AG04450 (cell line): ENCODE data around the gene RPS16. TPM values are rescaled to one million over a fixed set of nuclear protein-coding genes. Genes with fewer than 3 reads are reported as not detected.

ENCODE experiments used
- CTCF ChIA-PET: fragments of 300-600, 350-600 bp; formaldehyde crosslinking; extraction: SDS; loops from one replicate; lab custom pipeline; 2022; ENCODE audit warnings: antibody characterized with exemption, inconsistent platforms; lab: Charles Lee
- POLR2A ChIA-PET: fragments of 350-600 bp; formaldehyde crosslinking; extraction: SDS; loops from one replicate; lab custom pipeline; 2021; ENCODE audit warnings: antibody characterized with exemption, inconsistent platforms; lab: Yijun Ruan, JAX
- DNase-seq: peaks from one replicate; pipeline ENCODE4 v3.0.0-alpha.2; 2011; ENCODE audit warnings: low read depth, low spot score
- H3K27ac ChIP-seq: one replicate; pipeline ENCODE4 v1.5.1; 2012; ENCODE audit warnings: low read depth, low read length, control low read depth
- H3K27me3 ChIP-seq: one replicate; pipeline ENCODE4 v1.6.0; 2012; ENCODE audit warnings: low read length; ENCODE audit not compliant: control insufficient read depth, insufficient read depth
- H3K4me3 ChIP-seq: 2 replicates; pipeline ENCODE4 v1.5.1; 2011; ENCODE audit warnings: mild to moderate bottlenecking, low read depth, low read length, control low read depth
- H3K9me3 ChIP-seq: 2 replicates; pipeline ENCODE4 v1.5.1; 2012; ENCODE audit warnings: low read length; ENCODE audit not compliant: control insufficient read depth, insufficient read depth
- polyA plus RNA-seq: library from polyadenylated mRNA; depleted of rRNA; stranded (reverse); fragments of >200 nt; gene quantifications from 2 replicates; pipeline ENCODE4 v1.2.3, GENCODE V29; 2011
- TF ChIP-seq, protein P1 (sequence below): IDR thresholded peaks from 2 replicates; pipeline ENCODE4 v1.5.1; 2011; ENCODE audit warnings: low read depth, low read length, control low read depth, inconsistent platforms

The RPS16 gene
- polyA plus RNA-seq, 1 experiment = 1,488 TPM

GRCh38 chr19:39417463-39418181 lies 18.1 kb downstream of the RPS16 start:
- POLR2A ChIA-PET = interaction anchor here (0.6 to 4.5 kb wide), 2 partner anchors 12 to 18 kb away, joined by 4 to 44 read pairs; partner anchors contain the start of gene RPS16

GRCh38 chr19:39416152-39417120 lies 19.3 kb downstream of the RPS16 start:
- ChIA-PET CTCF (interaction anchor here (1.5 kb wide), 1 partner anchor 19 kb away, joined by 5 read pairs; the partner anchor contains the start of gene RPS16), POLR2A (interaction anchor here (4.5 kb wide), 1 partner anchor 19 kb away, joined by 44 read pairs; the partner anchor contains the start of gene RPS16)
- DNase-seq = no peak

More at GRCh38 chr19:39417463-39418181, 18.1 kb downstream of the RPS16 start:
- Histone ChIP-seq H3K4me3 (no peak overlapping the region), H3K9me3 (no peaks in the 10 kb centered on the region; the same call in 1 of the 2 replicates), H3K27me3 (no peaks in the 10 kb centered on the region), H3K27ac (no peak overlapping the region)
- DNase-seq = no peak
- TF ChIP-seq, protein P1, sequence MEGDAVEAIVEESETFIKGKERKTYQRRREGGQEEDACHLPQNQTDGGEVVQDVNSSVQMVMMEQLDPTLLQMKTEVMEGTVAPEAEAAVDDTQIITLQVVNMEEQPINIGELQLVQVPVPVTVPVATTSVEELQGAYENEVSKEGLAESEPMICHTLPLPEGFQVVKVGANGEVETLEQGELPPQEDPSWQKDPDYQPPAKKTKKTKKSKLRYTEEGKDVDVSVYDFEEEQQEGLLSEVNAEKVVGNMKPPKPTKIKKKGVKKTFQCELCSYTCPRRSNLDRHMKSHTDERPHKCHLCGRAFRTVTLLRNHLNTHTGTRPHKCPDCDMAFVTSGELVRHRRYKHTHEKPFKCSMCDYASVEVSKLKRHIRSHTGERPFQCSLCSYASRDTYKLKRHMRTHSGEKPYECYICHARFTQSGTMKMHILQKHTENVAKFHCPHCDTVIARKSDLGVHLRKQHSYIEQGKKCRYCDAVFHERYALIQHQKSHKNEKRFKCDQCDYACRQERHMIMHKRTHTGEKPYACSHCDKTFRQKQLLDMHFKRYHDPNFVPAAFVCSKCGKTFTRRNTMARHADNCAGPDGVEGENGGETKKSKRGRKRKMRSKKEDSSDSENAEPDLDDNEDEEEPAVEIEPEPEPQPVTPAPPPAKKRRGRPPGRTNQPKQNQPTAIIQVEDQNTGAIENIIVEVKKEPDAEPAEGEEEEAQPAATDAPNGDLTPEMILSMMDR = no peak
- CTCF ChIA-PET = interaction anchor here (1.2 kb wide), 1 partner anchor 18 kb away, joined by 3 read pairs; the partner anchor contains the start of gene RPS16

DNA sequence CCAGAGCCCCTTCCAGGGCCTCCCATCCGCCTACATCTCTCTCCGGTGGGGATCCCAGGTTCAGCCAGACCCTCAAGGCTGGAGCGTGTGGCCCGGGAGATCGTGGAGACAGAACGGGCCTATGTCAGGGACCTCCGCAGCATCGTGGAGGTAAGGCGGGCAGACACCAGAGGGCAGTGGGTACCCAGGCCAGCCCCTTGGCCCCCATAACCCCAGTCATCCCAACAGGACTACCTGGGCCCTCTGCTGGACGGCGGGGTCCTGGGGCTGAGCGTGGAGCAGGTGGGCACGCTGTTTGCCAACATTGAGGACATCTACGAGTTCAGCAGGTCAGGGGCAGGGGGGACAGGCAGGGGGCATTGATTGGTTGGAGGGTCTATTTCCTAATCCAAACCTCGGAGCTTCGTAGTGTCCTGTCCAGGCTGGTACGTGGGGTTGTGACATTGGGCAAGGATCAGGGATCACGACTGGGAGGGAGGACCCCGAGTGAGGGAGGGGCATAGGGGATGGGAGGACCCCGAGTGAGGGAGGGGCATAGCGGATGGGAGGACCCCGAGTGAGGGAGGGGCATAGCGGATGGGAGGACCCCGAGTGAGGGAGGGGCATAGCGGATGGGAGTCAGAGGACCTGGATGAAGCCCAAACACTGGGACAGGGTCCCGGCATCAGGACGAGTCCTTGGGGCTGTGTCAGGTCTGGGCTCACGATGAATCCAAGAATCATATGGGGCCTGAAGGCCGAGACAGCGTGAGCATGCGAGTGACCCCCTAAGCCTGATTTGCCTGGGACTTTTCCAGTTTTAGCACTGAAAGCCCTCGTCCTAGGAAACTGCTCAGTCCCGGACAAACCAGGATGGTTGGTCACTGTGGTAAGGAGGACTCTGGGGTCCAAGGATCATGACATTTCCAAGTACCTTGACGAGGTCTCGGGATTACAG lies 20.4 kb downstream of the RPS16 start:
- POLR2A ChIA-PET = interaction anchor here (0.9 to 4.5 kb wide), 3 partner anchors 17 to 30 kb away, joined by 3 to 44 read pairs (median 8); partner anchors contain the start of genes RPS16 and SUPT5H
- H3K27me3 ChIP-seq = no peaks in the 10 kb centered on the region
- H3K27ac ChIP-seq = peak overlapping the region; percentile 39
- TF ChIP-seq, protein P1 = 0 out of 2 replicates have a peak, but pooled peaks have one; percentile 4
- H3K4me3 ChIP-seq = peak overlapping the region; percentile 84
- H3K9me3 ChIP-seq = no peaks in the 10 kb centered on the region; the same call in 1 of the 2 replicates
- no peak for DNase-seq
- CTCF ChIA-PET = interaction anchor here (0.6 to 1.5 kb wide), 2 partner anchors 20 to 228 kb away, joined by 5 read pairs; partner anchors contain the start of gene RPS16

More at GRCh38 chr19:39416152-39417120, 19.3 kb downstream of the RPS16 start:
- no peaks in the 10 kb centered on the region for H3K27me3 ChIP-seq
- TF ChIP-seq, protein P1 = no peak
- H3K4me3 ChIP-seq = peak overlapping the region; percentile 84; the same call in 1 of the 2 replicates
- no peaks in the 10 kb centered on the region; the same call in 1 of the 2 replicates for H3K9me3 ChIP-seq
- H3K27ac ChIP-seq = no peak overlapping the region

DNA sequence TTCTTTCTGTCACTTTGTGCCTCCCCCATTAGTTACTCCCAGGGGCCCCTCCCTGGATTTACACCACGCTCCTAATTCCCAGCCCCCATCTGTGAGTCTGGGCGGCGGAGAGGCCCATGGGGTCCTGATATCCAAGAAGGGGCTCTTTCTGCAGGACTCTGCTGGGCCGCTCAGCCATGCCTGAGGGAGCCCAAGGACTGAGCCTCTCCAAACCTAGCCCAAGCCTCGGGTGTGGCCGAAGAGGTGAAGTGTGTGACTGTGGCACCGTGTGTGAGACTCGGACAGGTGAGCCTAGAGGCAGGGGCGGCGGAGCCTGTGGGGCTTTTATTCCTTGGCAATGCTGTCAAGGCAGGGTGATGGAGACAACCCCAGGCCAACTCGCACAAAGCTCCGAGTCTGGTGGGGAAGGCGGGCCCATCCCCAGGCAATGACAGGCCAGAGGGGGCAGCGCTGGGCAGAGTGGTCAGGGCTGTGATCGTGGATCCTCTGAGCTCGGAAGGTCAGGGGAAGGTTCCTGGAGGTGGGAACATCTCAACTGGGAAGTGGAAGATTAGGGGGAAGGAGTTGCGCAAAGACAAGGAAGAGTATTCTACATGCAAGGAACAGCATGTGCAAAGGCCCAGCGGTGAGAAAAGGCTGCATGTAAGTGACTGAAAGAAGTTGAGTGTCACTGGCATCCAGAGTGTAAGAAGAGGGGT lies 21.7 kb downstream of the RPS16 start:
- no peaks in the 10 kb centered on the region; the same call in 1 of the 2 replicates for H3K9me3 ChIP-seq
- TF ChIP-seq, protein P1 = peak; percentile 35; the same call in 1 of the 2 replicates
- peak overlapping the region; percentile 92 for H3K27ac ChIP-seq
- peak overlapping the region; percentile 84 for H3K4me3 ChIP-seq
- POLR2A ChIA-PET = interaction anchor here (0.6 to 4.5 kb wide), 7 partner anchors 8 to 31 kb away, joined by 3 to 44 read pairs (median 6); partner anchors contain the start of genes RPS16 and SUPT5H
- no peak for DNase-seq
- no peaks in the 10 kb centered on the region for H3K27me3 ChIP-seq
- CTCF ChIA-PET = interaction anchor here (1.0 kb wide), 1 partner anchor 13 kb away, joined by 3 read pairs; no protein-coding TSS in a partner anchor
